ENCODE measurements around the gene ACP4.

- TF ChIP-seq, protein P1, sequence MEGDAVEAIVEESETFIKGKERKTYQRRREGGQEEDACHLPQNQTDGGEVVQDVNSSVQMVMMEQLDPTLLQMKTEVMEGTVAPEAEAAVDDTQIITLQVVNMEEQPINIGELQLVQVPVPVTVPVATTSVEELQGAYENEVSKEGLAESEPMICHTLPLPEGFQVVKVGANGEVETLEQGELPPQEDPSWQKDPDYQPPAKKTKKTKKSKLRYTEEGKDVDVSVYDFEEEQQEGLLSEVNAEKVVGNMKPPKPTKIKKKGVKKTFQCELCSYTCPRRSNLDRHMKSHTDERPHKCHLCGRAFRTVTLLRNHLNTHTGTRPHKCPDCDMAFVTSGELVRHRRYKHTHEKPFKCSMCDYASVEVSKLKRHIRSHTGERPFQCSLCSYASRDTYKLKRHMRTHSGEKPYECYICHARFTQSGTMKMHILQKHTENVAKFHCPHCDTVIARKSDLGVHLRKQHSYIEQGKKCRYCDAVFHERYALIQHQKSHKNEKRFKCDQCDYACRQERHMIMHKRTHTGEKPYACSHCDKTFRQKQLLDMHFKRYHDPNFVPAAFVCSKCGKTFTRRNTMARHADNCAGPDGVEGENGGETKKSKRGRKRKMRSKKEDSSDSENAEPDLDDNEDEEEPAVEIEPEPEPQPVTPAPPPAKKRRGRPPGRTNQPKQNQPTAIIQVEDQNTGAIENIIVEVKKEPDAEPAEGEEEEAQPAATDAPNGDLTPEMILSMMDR (IDR thresholded peaks at IDR 0.05 in 4 of 5, conservative IDR thresholded peaks at IDR 0.05 in 1 of 5), result no peak
- no peak for TF ChIP-seq POLR2A (IDR thresholded peaks at IDR 0.05)
These were observed 32.5 kb downstream of the ACP4 start for GRCh38 chr19:50822661-50823208.
